HG03045 (cell line): ENCODE results near the gene GABBR1.

Experiments used
- ATAC-seq: cut with Tn5 transposase; IDR thresholded peaks from one replicate; pipeline ENCODE4 v1.9.1; 2021; ENCODE audit warnings: mild to moderate bottlenecking, moderate library complexity; ENCODE audit not compliant: unreplicated experiment

GABBR1 gene

DNA sequence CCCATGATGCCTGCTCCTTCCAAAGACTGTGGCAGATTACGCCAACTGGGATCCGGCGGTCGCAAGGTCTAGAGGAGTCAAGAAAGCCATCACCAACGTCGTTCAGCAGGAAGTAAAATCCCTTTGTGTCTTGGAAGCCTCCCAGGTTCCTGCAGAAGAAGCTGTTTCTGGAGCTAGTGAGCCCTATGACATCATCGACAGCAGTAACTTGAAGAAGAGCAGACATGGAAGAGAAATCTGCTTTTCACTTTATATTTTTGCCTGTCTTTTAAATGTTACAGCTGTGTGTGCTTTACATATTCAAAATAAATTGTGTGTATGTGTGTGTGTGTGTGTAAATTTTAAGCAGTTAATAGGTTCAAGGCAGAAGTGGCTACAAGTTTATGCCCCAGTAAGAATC, 55.4 kb downstream of the GABBR1 start:
- ATAC-seq, result no peak

GRCh38 chr6:29576056-29576455, 56.9 kb downstream of the GABBR1 start:
- no peak for ATAC-seq

DNA sequence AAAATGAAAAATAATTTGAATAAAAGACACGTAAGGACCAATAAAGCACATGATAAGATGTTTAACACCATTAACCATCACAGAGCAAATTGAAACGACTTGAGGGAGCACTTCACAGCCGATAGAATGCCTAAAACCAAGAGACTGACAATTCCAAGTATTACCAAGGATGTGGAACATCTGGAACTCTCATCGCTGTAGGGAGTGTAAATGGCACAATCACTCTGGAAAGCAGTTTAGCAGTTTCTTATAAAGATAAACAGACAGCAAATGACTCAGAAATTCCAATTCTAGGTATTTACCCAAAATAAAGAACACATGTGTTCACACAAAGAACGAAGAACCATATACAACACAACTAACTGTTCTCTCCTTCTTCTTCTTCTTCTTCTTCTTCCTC, 65.0 kb downstream of the GABBR1 start:
- no peak for ATAC-seq

DNA sequence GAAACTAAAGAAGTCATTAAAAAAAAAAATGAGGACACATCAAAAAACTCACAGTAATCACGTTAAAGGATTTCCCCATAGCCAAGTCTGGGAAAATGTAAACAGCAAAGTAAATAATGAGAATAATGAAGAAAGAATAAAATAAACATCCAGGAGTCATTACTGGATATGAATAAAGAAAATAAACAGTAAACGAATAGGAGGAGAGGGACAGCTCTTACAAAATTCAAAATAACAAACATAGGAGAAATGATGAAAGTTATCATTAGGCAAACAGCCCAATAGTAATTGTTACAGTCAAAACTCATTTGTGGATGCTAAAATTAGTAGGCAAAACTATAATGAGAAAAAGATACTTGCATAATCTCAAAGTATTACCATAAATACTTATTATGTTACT, 65.4 kb downstream of the GABBR1 start:
- ATAC-seq, result no peak

GRCh38 chr6:29566856-29567255, 66.1 kb downstream of the GABBR1 start:
- ATAC-seq, result no peak

GRCh38 chr6:29564875-29565274, 68.1 kb downstream of the GABBR1 start:
- no peak for ATAC-seq

GRCh38 chr6:29563435-29563965, 69.5 kb downstream of the GABBR1 start:
- no peak for ATAC-seq

DNA sequence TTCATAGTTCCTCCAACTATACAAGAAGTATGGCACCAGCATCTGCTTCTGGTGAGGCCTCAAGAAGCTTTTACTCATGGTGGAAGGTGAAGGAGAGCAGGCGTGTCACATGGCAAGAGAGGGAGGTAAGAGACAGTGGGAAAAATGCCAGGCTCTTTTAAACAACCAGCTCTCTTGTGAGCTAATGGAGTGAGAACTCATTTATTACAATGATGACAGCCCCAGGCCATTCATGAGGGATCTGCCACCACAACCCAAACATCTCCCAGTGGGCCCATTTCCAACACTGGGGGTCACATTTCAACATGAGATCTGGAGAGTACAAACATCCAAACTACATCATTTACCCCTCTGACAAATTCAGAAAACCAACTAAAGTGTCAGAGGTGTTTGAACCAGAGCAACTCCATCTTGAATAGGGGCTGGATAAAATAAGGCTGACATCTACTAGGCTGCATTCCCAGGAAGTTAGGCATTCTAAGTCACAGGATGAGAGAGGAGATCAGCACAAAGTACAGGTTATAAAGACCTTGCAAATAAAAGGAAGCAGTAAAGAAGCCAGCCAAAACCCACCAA, 71.3 kb downstream of the GABBR1 start:
- ATAC-seq, result no peak

GRCh38 chr6:29561091-29561490, 71.9 kb downstream of the GABBR1 start:
- ATAC-seq, result no peak

- no peak for ATAC-seq
These were observed 73.3 kb downstream of the GABBR1 start, which contains the start of gene UBD for GRCh38 chr6:29559524-29560287. Gene UBD (minus strand): TSS chr6:29559732. CDS start chr6:29559701, 31 bp downstream.

DNA sequence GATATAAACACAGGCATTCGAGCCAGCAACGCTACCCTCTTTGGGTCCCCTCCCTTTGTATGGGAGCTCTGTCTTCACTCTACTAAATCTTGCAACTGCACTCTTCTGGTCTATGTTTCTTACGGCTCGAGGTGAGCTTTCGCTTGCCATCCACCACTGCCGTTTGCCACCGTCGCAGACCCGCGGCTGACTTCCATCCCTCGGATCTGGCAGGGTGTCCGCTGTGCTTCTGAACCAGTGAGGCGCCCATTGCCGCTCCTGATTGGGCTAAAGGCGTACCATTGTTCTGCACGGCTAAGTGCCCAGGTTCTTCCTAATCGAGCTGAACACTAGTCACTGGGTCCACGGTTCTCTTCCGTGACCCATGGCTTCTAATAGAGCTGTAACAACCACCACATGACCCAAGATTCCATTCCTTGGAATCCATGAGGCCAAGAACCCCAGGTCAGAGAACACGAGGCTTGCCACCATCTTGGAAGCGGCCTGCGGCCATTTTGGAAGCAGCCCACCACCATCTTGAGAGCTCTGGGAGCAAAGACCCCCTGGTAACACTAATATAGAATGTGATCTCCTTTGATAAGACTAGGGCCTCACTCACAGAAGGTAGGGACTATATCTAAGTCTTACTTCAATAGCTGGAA, 74.4 kb downstream of the GABBR1 start:
- ATAC-seq, result no peak

DNA sequence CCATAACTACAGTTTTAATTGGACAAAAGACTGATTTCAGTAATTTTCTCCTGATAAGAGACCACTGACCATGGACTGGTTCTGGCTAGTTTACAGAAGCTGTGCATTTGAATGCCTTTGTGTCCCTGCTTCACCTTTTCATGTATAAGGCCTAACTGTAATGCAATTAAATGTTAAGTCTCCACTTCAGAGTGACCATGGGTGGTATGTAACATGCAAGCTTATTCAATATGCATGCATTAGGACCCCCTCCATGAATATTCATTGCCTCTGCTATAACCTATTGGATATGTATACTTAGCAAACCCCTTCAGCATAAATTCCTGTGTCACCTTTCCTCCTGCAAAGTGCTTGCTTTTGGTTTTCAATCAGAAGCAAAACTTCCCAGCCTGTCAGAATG, 75.7 kb downstream of the GABBR1 start:
- ATAC-seq, result no peak

GRCh38 chr6:29554764-29555163, 78.2 kb downstream of the GABBR1 start:
- ATAC-seq, result no peak

DNA sequence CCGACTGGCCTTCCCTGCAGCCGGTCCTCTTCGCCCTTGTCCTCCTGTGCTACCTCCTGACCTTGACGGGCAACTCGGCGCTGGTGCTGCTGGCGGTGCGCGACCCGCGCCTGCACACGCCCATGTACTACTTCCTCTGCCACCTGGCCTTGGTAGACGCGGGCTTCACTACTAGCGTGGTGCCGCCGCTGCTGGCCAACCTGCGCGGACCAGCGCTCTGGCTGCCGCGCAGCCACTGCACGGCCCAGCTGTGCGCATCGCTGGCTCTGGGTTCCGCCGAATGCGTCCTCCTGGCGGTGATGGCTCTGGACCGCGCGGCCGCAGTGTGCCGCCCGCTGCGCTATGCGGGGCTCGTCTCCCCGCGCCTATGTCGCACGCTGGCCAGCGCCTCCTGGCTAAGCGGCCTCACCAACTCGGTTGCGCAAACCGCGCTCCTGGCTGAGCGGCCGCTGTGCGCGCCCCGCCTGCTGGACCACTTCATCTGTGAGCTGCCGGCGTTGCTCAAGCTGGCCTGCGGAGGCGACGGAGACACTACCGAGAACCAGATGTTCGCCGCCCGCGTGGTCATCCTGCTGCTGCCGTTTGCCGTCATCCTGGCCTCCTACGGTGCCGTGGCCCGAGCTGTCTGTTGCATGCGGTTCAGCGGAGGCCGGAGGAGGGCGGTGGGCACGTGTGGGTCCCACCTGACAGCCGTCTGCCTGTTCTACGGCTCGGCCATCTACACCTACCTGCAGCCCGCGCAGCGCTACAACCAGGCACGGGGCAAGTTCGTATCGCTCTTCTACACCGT, 79.5 kb downstream of the GABBR1 start:
- ATAC-seq, result no peak

DNA sequence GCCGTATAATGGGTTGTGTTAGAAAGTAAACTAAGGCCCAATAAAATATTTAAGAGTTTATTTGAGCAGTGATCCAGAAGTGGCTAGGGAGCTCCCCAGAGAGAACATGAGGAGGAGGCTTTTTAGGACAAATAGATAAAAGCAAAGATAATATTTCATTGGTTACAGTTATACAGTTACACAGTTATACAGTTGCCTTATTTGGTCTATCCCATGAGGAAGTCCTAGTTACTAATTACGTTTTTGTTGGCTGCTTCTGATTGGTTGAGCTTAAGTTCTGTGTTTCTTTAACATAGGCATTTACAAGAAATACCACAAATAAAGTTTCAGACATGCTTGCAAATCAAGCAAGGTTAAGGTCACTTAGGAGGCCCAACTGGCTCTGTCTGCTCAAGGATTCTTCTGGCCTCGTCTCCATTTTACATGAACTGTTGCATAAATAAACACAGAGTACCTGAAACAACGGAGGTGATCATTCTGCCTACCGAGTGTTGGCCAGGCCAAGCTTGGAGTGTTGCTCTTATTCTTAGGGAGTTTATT, 80.4 kb downstream of the GABBR1 start:
- ATAC-seq, result peak; percentile 70

DNA sequence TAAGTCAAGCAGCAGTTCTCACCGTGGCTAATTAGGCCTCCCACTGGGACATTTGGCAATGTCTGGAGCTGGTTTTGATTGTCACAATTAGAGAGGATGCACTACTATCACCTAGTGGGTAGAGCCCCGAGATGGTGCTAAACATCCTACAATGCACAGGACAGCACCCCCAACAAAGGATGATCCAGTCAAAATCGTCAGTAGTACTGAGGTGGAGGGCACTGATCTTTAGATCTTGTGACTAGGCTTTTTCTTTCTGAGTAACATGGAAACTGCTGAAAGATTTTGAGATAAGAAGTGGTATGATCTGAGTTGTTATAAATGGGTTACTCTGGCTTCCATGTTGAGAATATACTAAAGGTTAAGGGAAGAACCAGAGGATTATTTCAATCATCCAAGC, 85.4 kb downstream of the GABBR1 start:
- ATAC-seq, result no peak

GRCh38 chr6:29537714-29538403, 95.1 kb downstream of the GABBR1 start:
- ATAC-seq, result no peak

DNA sequence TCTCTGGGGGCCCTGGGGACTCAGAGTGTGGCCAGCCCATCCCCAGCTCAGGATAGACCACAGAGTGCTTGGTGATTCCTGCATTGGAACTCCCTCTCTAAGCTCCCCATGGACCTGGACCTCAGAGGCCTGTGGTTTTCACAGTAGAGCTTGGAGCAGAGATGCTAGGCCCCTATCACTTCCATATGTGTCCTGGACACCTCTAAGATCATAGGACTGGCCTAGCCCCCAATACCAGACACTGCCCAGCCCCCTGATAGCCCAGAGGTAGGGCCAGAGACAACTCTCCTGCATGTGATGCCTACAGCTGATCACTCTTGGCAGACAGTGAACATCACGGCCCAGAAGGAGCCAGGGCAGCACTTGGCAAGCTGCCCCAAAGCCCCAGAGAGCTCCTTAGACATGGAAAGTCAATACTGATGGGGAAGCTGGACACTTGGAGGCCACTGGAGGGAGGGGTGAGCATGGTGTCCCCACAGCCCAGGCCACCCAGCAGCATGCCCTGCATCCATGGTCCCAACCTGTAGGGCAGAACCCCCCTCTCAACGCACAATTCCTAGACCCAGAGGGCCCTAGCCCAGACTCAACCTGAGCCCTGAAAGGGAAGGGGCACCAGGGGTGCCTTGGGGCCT, 100.5 kb downstream of the GABBR1 start:
- ATAC-seq, result no peak

- no peak for ATAC-seq
These were observed 101.3 kb downstream of the GABBR1 start for GRCh38 chr6:29531668-29532067.
